ENCODE data around the gene KLRB1. TPM values are rescaled to one million over a fixed set of nuclear protein-coding genes. Genes with fewer than 3 reads are reported as not detected.
"Not testable (repeated sequence)": the region's sequence is repeated elsewhere in the genome, so short reads cannot be mapped to it uniquely, and the experiment has no call there.

Gene KLRB1
- total and polyA plus RNA-seq, 2 experiments from 2014 or later: not detected

DNA sequence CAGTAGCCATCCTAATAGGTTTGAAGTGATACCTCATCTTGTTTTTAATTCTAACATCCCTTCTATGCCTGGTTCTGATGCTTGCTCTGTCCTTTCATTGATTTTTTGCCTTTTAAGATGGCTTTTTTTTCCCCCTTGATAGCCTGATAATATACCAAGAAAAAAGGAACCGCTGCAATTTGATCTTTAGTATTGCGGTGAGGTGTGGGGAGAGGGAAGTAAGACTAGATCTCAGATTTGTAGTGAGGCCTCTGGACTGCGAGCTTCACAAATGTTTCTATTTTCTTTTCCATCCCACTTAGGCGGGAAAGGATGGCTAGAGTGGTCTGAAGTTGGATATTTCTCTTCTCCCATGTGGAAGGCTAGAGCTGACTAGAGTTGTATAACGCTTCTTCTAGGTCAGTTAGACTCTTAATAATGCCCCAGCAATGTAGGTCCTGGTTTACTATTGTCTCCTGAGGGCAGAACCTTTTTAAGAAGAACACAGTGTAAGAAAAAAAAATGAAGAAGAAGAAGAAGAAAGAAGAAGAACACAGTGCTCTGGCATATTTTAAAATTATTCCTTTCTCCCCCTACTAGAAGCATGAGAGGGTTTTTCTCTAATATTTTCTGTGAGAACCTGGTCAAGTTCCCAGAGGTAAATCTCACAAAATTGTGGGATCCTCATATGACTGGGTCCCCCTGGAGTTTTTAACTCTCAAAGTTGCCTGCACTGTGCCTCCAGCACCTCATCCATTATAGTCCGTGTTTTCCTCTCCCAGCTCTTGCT is 11.9 kb upstream of the KLRB1 start:
- TF ChIP-seq EZH2phosphoT487 (IDR thresholded peaks at IDR 0.05; ENCODE audit: low read depth, severe bottlenecking, unreplicated experiment) (no peak), EZH2 (IDR thresholded peaks at IDR 0.05; ENCODE audit: borderline replicate concordance) (no peak)
- TF ChIP-seq, protein P1, sequence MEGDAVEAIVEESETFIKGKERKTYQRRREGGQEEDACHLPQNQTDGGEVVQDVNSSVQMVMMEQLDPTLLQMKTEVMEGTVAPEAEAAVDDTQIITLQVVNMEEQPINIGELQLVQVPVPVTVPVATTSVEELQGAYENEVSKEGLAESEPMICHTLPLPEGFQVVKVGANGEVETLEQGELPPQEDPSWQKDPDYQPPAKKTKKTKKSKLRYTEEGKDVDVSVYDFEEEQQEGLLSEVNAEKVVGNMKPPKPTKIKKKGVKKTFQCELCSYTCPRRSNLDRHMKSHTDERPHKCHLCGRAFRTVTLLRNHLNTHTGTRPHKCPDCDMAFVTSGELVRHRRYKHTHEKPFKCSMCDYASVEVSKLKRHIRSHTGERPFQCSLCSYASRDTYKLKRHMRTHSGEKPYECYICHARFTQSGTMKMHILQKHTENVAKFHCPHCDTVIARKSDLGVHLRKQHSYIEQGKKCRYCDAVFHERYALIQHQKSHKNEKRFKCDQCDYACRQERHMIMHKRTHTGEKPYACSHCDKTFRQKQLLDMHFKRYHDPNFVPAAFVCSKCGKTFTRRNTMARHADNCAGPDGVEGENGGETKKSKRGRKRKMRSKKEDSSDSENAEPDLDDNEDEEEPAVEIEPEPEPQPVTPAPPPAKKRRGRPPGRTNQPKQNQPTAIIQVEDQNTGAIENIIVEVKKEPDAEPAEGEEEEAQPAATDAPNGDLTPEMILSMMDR (IDR thresholded peaks at IDR 0.05; ENCODE audit: poor library complexity): no peak

DNA sequence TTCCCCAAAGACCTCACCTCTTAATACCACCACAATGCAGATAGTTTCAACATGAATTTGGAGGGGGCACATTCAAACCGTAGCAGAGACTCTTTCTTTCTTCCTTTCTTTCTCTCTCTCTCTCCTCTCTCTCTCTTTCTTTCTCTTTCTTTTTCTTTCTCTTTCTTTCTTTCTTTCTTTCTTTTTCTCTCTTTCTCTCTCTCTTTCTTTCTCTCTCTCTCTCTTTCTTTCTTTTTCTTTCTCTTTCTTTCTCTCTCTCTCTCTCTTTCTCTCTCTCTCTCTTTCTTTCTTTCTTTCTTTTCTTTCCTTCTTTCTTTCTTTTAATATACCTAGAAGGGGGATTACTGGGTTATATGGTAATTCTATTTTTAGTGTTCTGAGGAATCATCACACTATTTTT is 11.2 kb upstream of the KLRB1 start:
- H3K36me3 ChIP-seq (replicated peaks; ENCODE audit: insufficient read depth, low read depth); H3K27ac ChIP-seq; H3K27me3 ChIP-seq; H2AFZ ChIP-seq; H3K9me3 ChIP-seq (ENCODE audit: low read depth); H3K79me2 ChIP-seq; H3K4me1 ChIP-seq (ENCODE audit: insufficient read depth); H3K4me3 ChIP-seq; H3K4me2 ChIP-seq; H3K9me2 ChIP-seq (replicated peaks; ENCODE audit: insufficient read depth); H4K20me1 ChIP-seq (ENCODE audit: insufficient read depth, poor library complexity, severe bottlenecking); DNase-seq (ENCODE audit: low spot score): not testable (repeated sequence)
- WGBS (ENCODE audit: low lambda C conversion rate, missing lambda C conversion rate): 100% methylated on average over 1 of the region's 1 CpG

More for the DNA sequence above, 11.9 kb upstream of the KLRB1 start:
- Histone ChIP-seq H3K36me3 (replicated peaks; ENCODE audit: insufficient read depth, low read depth) (no peaks in the 10 kb centered on the region), H3K4me1 (ENCODE audit: insufficient read depth) (no peaks in the 10 kb centered on the region), H3K4me3 (no peak overlapping the region), H3K27ac (no peak overlapping the region), H2AFZ (no peak overlapping the region), H4K20me1 (ENCODE audit: insufficient read depth, poor library complexity, severe bottlenecking) (no peaks in the 10 kb centered on the region), H3K4me2 (no peak overlapping the region), H3K9me3 (ENCODE audit: low read depth) (no peaks in the 10 kb centered on the region), H3K9me2 (replicated peaks; ENCODE audit: insufficient read depth) (no peaks in the 10 kb centered on the region), H3K79me2 (no peaks in the 10 kb centered on the region), H3K27me3 (no peaks in the 10 kb centered on the region)
- DNase-seq (ENCODE audit: low spot score): no peak
- 94% methylated on average over 6 of the region's 6 CpGs for WGBS (ENCODE audit: low lambda C conversion rate, missing lambda C conversion rate)

GRCh38 chr12:9617124-9617523 is 9.4 kb upstream of the KLRB1 start:
- H3K4me3 ChIP-seq: no peak overlapping the region
- no peaks in the 10 kb centered on the region for H3K4me1 ChIP-seq (ENCODE audit: insufficient read depth)
- H3K9me3 ChIP-seq (ENCODE audit: low read depth): no peaks in the 10 kb centered on the region
- no peak overlapping the region for H3K27ac ChIP-seq
- H3K79me2 ChIP-seq: no peaks in the 10 kb centered on the region
- no peaks in the 10 kb centered on the region for H3K9me2 ChIP-seq (replicated peaks; ENCODE audit: insufficient read depth)
- H3K27me3 ChIP-seq: no peaks in the 10 kb centered on the region
- WGBS (ENCODE audit: low lambda C conversion rate, missing lambda C conversion rate): 88% methylated on average over 6 of the region's 6 CpGs
- no peak overlapping the region for H2AFZ ChIP-seq
- TF ChIP-seq, protein P1 (IDR thresholded peaks at IDR 0.05; ENCODE audit: poor library complexity): no peak
- TF ChIP-seq EZH2phosphoT487 (IDR thresholded peaks at IDR 0.05; ENCODE audit: low read depth, severe bottlenecking, unreplicated experiment): no peak
- no peaks in the 10 kb centered on the region for H3K36me3 ChIP-seq (replicated peaks; ENCODE audit: insufficient read depth, low read depth)
- no peak overlapping the region for H3K4me2 ChIP-seq
- H4K20me1 ChIP-seq (ENCODE audit: insufficient read depth, poor library complexity, severe bottlenecking): no peaks in the 10 kb centered on the region
- DNase-seq (ENCODE audit: low spot score): no peak

- 77% methylated on average over 5 of the region's 5 CpGs for WGBS (ENCODE audit: low lambda C conversion rate, missing lambda C conversion rate)
- H3K27ac ChIP-seq: no peak overlapping the region
- H3K79me2 ChIP-seq: no peaks in the 10 kb centered on the region
- DNase-seq (ENCODE audit: low spot score): no peak
- no peaks in the 10 kb centered on the region for H3K4me1 ChIP-seq (ENCODE audit: insufficient read depth)
- no peaks in the 10 kb centered on the region for H3K9me2 ChIP-seq (replicated peaks; ENCODE audit: insufficient read depth)
- TF ChIP-seq, protein P1 (IDR thresholded peaks at IDR 0.05; ENCODE audit: poor library complexity): no peak
- TF ChIP-seq EZH2 (IDR thresholded peaks at IDR 0.05; ENCODE audit: borderline replicate concordance): no peak
- TF ChIP-seq EZH2phosphoT487 (IDR thresholded peaks at IDR 0.05; ENCODE audit: low read depth, severe bottlenecking, unreplicated experiment): no peak
- no peaks in the 10 kb centered on the region for H4K20me1 ChIP-seq (ENCODE audit: insufficient read depth, poor library complexity, severe bottlenecking)
- no peak overlapping the region for H3K4me3 ChIP-seq
- H3K27me3 ChIP-seq: no peaks in the 10 kb centered on the region
- H3K36me3 ChIP-seq (replicated peaks; ENCODE audit: insufficient read depth, low read depth): no peaks in the 10 kb centered on the region
- H3K9me3 ChIP-seq (ENCODE audit: low read depth): no peaks in the 10 kb centered on the region
- H2AFZ ChIP-seq: no peak overlapping the region
- H3K4me2 ChIP-seq: no peak overlapping the region
These were observed 7.9 kb upstream of the KLRB1 start for GRCh38 chr12:9615420-9616136.

DNA sequence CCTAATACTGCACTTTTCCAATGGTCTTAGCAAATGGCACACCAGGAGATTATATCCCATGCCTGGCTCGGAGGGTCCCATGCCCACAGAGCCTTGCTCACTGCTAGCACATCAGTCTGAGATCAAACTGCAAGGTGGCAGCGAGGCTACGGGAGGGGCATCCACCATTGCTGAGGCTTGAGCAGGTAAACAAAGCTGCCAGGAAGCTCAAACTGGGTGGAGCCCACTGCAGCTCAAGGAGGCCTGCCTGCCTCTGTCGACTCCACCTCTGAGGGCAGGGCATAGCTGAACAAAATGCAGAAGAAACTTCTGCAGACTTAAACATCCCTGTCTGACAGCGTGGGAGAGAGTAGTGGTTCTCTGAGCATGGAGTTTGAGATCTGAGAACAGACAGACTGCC is 2.9 kb upstream of the KLRB1 start:
- not testable (repeated sequence) for H3K4me1 ChIP-seq (ENCODE audit: insufficient read depth); H3K9me2 ChIP-seq (replicated peaks; ENCODE audit: insufficient read depth); H3K27ac ChIP-seq; H2AFZ ChIP-seq; H4K20me1 ChIP-seq (ENCODE audit: insufficient read depth, poor library complexity, severe bottlenecking); H3K4me2 ChIP-seq; DNase-seq (ENCODE audit: low spot score); H3K79me2 ChIP-seq; H3K27me3 ChIP-seq; H3K9me3 ChIP-seq (ENCODE audit: low read depth); H3K4me3 ChIP-seq; H3K36me3 ChIP-seq (replicated peaks; ENCODE audit: insufficient read depth, low read depth)
- WGBS (ENCODE audit: low lambda C conversion rate, missing lambda C conversion rate): 94% methylated on average over 5 of the region's 5 CpGs
